GM23338 (cell line): Measurements from ENCODE around the gene PASK. TPM values are rescaled to one million over a fixed set of nuclear protein-coding genes. Genes with fewer than 3 reads are reported as not detected.
A peak's percentile ranks its signal among the peaks of the same experiment; 100 is the strongest.

ENCODE experiments used
- ATAC-seq: fragments of 200-7000 bp; cut with Tn5 transposase; 3 replicates; pipeline ENCODE4 v1.9.1; 2020
- DNase-seq: peaks from one replicate; pipeline ENCODE4 v3.0.0-alpha.2; 2015; ENCODE audit warnings: low spot score
- H2AFZ ChIP-seq: fragments of 200-600 bp; sonication (generic); 2 replicates; pipeline ENCODE4 v1.8.0; 2016; ENCODE audit warnings: antibody characterized with exemption, mild to moderate bottlenecking, moderate library complexity
- H3F3A ChIP-seq: fragments of 200-600 bp; sonication (generic); replicated peaks from 2 replicates; pipeline ENCODE4 v1.8.0; 2017; ENCODE audit warnings: antibody characterized with exemption, mixed run types, low read depth
- H3K27ac ChIP-seq: fragments of 200-600 bp; sonication (generic); 2 replicates; pipeline ENCODE4 v1.6.1; 2016; ENCODE audit warnings: low read depth
- H3K27me3 ChIP-seq: fragments of 200-600 bp; sonication (generic); 2 replicates; pipeline ENCODE4 v1.8.0; 2016; ENCODE audit warnings: mild to moderate bottlenecking, mixed run types, moderate library complexity; ENCODE audit not compliant: insufficient read depth
- H3K36me3 ChIP-seq: fragments of 200-600 bp; sonication (generic); 2 replicates; pipeline ENCODE4 v1.8.0; 2016; ENCODE audit warnings: mild to moderate bottlenecking; ENCODE audit not compliant: insufficient read depth
- H3K4me1 ChIP-seq: fragments of 200-600 bp; sonication (generic); 2 replicates; pipeline ENCODE4 v1.8.0; 2016; ENCODE audit warnings: mild to moderate bottlenecking, moderate library complexity; ENCODE audit not compliant: insufficient read depth
- H3K4me2 ChIP-seq: fragments of 200-600 bp; sonication (generic); 2 replicates; pipeline ENCODE4 v1.7.1; 2017; ENCODE audit warnings: mixed run types
- H3K4me3 ChIP-seq: fragments of 200-600 bp; sonication (generic); 2 replicates; pipeline ENCODE4 v1.6.1; 2016; ENCODE audit warnings: mixed run types
- H3K79me2 ChIP-seq: fragments of 200-600 bp; sonication (generic); replicated peaks from 2 replicates; pipeline ENCODE4 v1.8.0; 2017; ENCODE audit warnings: mild to moderate bottlenecking; ENCODE audit not compliant: insufficient read depth
- H3K9me2 ChIP-seq: fragments of 200-600 bp; sonication (generic); 2 replicates; pipeline ENCODE4 v1.8.0; 2017; ENCODE audit not compliant: insufficient read depth
- H4K20me1 ChIP-seq: fragments of 200-600 bp; sonication (generic); replicated peaks from 2 replicates; pipeline ENCODE4 v1.8.0; 2017; ENCODE audit warnings: mild to moderate bottlenecking; ENCODE audit not compliant: insufficient read depth
- H3K27ac Mint-ChIP-seq: 2 replicates; pipeline ENCODE4 v1.8.0; 2020; ENCODE audit warnings: inconsistent platforms, mild to moderate bottlenecking, moderate library complexity, mixed read lengths
- H3K27me3 Mint-ChIP-seq: 3 replicates; pipeline ENCODE4 v1.8.0; 2022; ENCODE audit warnings: low read depth, mild to moderate bottlenecking, moderate library complexity, mixed read lengths, inconsistent platforms; ENCODE audit not compliant: insufficient read depth, poor library complexity
- H3K36me3 Mint-ChIP-seq: 3 replicates; pipeline ENCODE4 v1.8.0; 2021; ENCODE audit warnings: low read depth, mild to moderate bottlenecking, inconsistent platforms, moderate library complexity, mixed read lengths
- H3K4me1 Mint-ChIP-seq: 3 replicates; pipeline ENCODE4 v1.8.0; 2020; ENCODE audit warnings: mild to moderate bottlenecking, inconsistent platforms, mixed read lengths
- H3K4me3 Mint-ChIP-seq: 3 replicates; pipeline ENCODE4 v1.8.0; 2021; ENCODE audit warnings: moderate library complexity, mild to moderate bottlenecking, inconsistent platforms, mixed read lengths
- H3K9me3 Mint-ChIP-seq: 3 replicates; pipeline ENCODE4 v1.8.0; 2020; ENCODE audit warnings: moderate library complexity, mild to moderate bottlenecking, inconsistent platforms, mixed read lengths
- JUNB ChIP-seq: IDR thresholded peaks from one replicate; pipeline ENCODE4 v1.6.1; 2016; ENCODE audit warnings: antibody characterized with exemption; ENCODE audit not compliant: unreplicated experiment
- NANOG ChIP-seq: IDR thresholded peaks from 2 replicates; pipeline ENCODE4 v1.6.1; 2016; ENCODE audit warnings: antibody characterized with exemption, borderline replicate concordance
- POLR2AphosphoS5 ChIP-seq: IDR thresholded peaks from 2 replicates; pipeline ENCODE4 v1.6.1; 2016; ENCODE audit warnings: antibody characterized with exemption, low read depth
- polyA plus RNA-seq: library from polyadenylated mRNA; unstranded; fragments of >200 nt; fragmentation: Nextera tagmentation; extraction: Ambion mirVana; gene quantifications from 2 replicates; pipeline ENCODE4 v1.2.1, GENCODE V29; 2016
- total RNA-seq: library from RNA; depleted of rRNA; stranded (reverse); fragments of >200 nt; shearing (Covaris generic); gene quantifications from 2 replicates; pipeline ENCODE4 v1.2.3, GENCODE V29; 2014
- TF ChIP-seq, protein P1 (sequence below): fragments of 250-450 bp; sonication (Bioruptor Pico); IDR thresholded peaks from 2 replicates; pipeline ENCODE4 v1.5.0; 2020; ENCODE audit warnings: mild to moderate bottlenecking, moderate library complexity

PASK gene
- total and polyA plus RNA-seq, 2 experiments from 2014 or later = 12.5 to 38.4 TPM

DNA sequence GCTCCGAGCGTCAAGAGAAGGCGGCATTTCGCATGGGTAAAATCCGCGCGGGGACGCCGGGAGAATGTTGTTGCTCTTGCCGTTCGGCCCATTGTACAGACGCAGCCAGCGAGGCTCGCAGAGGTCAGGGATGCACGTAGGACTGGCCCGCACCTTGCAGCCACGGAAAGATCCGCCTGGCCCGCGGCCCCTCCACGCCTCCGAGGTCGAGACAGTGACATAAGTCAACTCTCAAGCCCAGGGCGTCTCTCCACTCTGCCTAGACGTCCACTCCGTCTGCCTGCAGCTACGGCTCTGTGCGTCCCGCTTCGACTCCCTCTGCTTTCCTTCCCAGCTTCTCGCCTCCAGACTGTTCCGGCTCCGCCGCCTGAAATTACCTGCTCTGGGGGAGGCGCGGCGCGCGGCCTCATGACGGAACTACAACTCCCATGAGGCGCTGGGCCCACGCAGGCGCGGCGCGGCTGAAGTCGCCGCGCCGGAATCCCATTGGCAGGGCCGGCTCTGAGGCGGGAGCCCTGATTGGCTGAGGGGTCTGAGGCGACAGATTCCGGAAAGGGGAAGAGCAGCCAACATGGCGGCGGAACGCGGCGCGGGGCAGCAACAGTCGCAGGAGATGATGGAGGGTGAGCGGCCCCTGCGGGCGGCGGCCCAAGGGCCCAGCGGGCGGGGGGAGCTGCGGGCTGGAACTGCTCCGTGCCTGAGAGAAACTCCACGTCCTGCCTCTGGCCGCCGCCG is 820 bp upstream of the PASK start, which contains the start of gene PPP1R7 (continued):
- TF ChIP-seq, protein P1, sequence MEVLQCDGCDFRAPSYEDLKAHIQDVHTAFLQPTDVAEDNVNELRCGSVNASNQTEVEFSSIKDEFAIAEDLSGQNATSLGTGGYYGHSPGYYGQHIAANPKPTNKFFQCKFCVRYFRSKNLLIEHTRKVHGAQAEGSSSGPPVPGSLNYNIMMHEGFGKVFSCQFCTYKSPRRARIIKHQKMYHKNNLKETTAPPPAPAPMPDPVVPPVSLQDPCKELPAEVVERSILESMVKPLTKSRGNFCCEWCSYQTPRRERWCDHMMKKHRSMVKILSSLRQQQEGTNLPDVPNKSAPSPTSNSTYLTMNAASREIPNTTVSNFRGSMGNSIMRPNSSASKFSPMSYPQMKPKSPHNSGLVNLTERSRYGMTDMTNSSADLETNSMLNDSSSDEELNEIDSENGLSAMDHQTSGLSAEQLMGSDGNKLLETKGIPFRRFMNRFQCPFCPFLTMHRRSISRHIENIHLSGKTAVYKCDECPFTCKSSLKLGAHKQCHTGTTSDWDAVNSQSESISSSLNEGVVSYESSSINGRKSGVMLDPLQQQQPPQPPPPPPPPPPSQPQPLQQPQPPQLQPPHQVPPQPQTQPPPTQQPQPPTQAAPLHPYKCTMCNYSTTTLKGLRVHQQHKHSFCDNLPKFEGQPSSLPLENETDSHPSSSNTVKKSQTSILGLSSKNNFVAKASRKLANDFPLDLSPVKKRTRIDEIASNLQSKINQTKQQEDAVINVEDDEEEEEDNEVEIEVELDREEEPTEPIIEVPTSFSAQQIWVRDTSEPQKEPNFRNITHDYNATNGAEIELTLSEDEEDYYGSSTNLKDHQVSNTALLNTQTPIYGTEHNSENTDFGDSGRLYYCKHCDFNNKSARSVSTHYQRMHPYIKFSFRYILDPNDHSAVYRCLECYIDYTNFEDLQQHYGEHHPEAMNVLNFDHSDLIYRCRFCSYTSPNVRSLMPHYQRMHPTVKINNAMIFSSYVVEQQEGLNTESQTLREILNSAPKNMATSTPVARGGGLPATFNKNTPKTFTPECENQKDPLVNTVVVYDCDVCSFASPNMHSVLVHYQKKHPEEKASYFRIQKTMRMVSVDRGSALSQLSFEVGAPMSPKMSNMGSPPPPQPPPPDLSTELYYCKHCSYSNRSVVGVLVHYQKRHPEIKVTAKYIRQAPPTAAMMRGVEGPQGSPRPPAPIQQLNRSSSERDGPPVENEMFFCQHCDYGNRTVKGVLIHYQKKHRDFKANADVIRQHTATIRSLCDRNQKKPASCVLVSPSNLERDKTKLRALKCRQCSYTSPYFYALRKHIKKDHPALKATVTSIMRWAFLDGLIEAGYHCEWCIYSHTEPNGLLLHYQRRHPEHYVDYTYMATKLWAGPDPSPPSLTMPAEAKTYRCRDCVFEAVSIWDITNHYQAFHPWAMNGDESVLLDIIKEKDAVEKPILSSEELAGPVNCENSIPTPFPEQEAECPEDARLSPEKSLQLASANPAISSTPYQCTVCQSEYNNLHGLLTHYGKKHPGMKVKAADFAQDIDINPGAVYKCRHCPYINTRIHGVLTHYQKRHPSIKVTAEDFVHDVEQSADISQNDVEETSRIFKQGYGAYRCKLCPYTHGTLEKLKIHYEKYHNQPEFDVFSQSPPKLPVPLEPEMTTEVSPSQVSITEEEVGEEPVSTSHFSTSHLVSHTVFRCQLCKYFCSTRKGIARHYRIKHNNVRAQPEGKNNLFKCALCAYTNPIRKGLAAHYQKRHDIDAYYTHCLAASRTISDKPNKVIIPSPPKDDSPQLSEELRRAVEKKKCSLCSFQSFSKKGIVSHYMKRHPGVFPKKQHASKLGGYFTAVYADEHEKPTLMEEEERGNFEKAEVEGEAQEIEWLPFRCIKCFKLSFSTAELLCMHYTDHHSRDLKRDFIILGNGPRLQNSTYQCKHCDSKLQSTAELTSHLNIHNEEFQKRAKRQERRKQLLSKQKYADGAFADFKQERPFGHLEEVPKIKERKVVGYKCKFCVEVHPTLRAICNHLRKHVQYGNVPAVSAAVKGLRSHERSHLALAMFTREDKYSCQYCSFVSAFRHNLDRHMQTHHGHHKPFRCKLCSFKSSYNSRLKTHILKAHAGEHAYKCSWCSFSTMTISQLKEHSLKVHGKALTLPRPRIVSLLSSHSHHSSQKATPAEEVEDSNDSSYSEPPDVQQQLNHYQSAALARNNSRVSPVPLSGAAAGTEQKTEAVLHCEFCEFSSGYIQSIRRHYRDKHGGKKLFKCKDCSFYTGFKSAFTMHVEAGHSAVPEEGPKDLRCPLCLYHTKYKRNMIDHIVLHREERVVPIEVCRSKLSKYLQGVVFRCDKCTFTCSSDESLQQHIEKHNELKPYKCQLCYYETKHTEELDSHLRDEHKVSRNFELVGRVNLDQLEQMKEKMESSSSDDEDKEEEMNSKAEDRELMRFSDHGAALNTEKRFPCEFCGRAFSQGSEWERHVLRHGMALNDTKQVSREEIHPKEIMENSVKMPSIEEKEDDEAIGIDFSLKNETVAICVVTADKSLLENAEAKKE (CRISPR knock-in tag) = no peak

DNA sequence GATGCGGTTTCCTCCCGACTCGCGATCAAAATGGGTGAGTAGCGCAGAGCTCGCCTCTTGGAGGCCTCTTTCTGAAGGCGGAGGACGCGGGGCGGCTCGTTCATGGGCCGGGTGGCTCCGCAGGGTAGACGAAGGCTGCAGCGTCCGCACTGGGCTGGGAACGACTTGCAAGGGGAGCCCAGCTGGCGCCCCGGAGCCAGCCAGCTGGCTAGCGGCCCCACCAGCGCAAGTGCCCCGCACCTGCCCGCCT is 328 bp upstream of the PASK start:
- H3K4me3 ChIP-seq = peak overlapping the region; percentile 81
- H3K27me3 ChIP-seq = no peaks in the 10 kb centered on the region
- peak; percentile 16 for ATAC-seq
- no peak for DNase-seq
- no peaks in the 10 kb centered on the region for H3K36me3 ChIP-seq
- H3K9me3 Mint-ChIP-seq = no peaks in the 10 kb centered on the region; the same call in 2 of the 3 replicates
- peaks cover 24% of the 10 kb centered on the region for H4K20me1 ChIP-seq
- no peaks in the 10 kb centered on the region for H3K9me2 ChIP-seq
- no peak overlapping the region for H3K27ac ChIP-seq
- 0 out of 2 replicates have a peak, but pooled peaks cover 6% of the 10 kb centered on the region for H3F3A ChIP-seq
- peak overlapping the region; percentile 99 for H2AFZ ChIP-seq
- H3K79me2 ChIP-seq = peaks cover 63% of the 10 kb centered on the region
- H3K4me1 Mint-ChIP-seq = peaks cover 27% of the 10 kb centered on the region
- H3K36me3 Mint-ChIP-seq = peaks cover 8% of the 10 kb centered on the region
- peaks cover 26% of the 10 kb centered on the region for H3K4me1 ChIP-seq
- TF ChIP-seq POLR2AphosphoS5 (no peak), NANOG (no peak), JUNB (no peak)
- H3K27ac Mint-ChIP-seq = no peak overlapping the region
- peak overlapping the region; percentile 93 for H3K4me2 ChIP-seq
- H3K27me3 Mint-ChIP-seq = peaks cover 14% of the 10 kb centered on the region
- H3K4me3 Mint-ChIP-seq = peak overlapping the region; percentile 94
